ENCODE results near the gene UBE2K. TPM values are rescaled to one million over a fixed set of nuclear protein-coding genes. Genes with fewer than 3 reads are reported as not detected.

Gene UBE2K
- total RNA-seq, 2 donors from 2014 or later, result 99.0 to 99.6 TPM

DNA sequence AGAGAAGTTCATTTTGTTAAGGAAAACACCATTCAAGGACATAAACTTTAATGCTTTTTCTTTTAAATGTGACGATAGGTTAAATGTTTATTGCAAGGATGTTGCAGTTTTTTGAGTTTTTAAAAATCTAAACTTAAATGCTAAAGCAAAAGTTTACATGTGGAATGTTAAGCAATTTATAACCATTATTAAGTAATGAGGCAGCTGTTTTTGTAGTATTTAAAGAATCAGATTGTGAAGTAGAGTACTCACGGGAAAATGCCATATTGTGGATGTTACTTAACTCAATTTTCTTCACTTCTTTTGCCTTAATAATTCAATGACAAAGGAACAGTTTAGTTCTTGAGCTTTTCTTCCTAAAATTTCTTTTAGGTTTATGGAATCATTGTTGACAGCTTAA is 43.5 kb downstream of the UBE2K start:
- DNase-seq, result no peak
- Histone ChIP-seq H3K27ac (no peak overlapping the region), H3K4me3 (no peak overlapping the region), H3K9ac (ENCODE audit: low read depth in 2 of 2, low read length in 2 of 2) (no peak overlapping the region), H3K36me3 (no peaks in the 10 kb centered on the region), H3K27me3 (no peaks in the 10 kb centered on the region), H3K9me3 (no peaks in the 10 kb centered on the region), H3K4me1 (no peaks in the 10 kb centered on the region)
- TF ChIP-seq, protein P1, sequence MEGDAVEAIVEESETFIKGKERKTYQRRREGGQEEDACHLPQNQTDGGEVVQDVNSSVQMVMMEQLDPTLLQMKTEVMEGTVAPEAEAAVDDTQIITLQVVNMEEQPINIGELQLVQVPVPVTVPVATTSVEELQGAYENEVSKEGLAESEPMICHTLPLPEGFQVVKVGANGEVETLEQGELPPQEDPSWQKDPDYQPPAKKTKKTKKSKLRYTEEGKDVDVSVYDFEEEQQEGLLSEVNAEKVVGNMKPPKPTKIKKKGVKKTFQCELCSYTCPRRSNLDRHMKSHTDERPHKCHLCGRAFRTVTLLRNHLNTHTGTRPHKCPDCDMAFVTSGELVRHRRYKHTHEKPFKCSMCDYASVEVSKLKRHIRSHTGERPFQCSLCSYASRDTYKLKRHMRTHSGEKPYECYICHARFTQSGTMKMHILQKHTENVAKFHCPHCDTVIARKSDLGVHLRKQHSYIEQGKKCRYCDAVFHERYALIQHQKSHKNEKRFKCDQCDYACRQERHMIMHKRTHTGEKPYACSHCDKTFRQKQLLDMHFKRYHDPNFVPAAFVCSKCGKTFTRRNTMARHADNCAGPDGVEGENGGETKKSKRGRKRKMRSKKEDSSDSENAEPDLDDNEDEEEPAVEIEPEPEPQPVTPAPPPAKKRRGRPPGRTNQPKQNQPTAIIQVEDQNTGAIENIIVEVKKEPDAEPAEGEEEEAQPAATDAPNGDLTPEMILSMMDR (IDR thresholded peaks at IDR 0.05), result no peak
- intact Hi-C loops (cut with DNase I), result no loop called here

DNA sequence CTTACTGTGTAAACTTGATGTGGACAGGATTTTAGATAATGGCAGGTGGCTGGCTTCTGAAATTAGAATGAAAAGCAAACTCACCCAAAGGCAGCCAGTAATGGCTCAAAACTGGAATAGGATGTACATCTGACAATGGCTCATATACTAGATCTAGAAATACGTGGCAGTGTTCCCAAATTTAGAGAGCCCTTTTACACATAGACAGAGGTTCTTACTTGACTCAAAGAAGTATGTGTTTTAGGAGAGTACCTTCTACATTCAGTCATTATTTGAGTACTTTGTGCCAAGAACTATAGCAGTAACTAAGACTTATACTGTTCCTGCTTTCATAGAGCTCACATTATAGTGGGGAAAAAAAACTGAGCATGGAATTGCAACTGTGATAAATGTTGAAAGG is 48.0 kb downstream of the UBE2K start:
- Histone ChIP-seq H3K36me3 (no peaks in the 10 kb centered on the region), H3K4me3 (no peak overlapping the region), H3K9ac (ENCODE audit: low read depth in 2 of 2, low read length in 2 of 2) (no peak overlapping the region), H3K27me3 (no peaks in the 10 kb centered on the region), H3K9me3 (no peaks in the 10 kb centered on the region), H3K4me1 (no peaks in the 10 kb centered on the region), H3K27ac (no peak overlapping the region)
- intact Hi-C loops (cut with DNase I), result no loop called here
- TF ChIP-seq, protein P1 (IDR thresholded peaks at IDR 0.05), result no peak
- DNase-seq, result no peak

DNA sequence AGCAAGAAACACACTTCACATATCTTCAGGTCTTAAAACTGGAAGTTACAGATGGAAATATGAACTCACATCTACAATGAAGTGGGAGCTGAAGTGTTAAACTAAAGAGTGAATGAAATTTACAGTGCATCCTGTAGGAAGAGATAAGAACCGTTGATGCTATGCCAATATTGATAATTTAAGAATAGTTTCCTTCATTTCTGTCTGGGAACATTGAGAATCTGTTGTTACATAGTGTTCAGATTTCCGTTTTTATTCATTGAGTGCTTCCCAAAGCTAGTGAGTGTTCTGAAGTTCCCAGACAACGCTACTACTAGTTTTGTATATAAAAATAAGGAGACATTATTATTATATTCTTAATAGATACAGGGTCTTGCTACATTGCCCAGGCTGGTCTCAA is 52.3 kb downstream of the UBE2K start:
- H3K9ac ChIP-seq (ENCODE audit: low read depth in 2 of 2, low read length in 2 of 2), result no peak overlapping the region
- TF ChIP-seq, protein P1 (IDR thresholded peaks at IDR 0.05), result no peak
- H3K9me3 ChIP-seq, result no peaks in the 10 kb centered on the region
- DNase-seq, result no peak
- H3K27me3 ChIP-seq, result no peaks in the 10 kb centered on the region
- no peak overlapping the region for H3K4me3 ChIP-seq
- no peak overlapping the region for H3K27ac ChIP-seq
- no peaks in the 10 kb centered on the region for H3K4me1 ChIP-seq
- H3K36me3 ChIP-seq, result no peaks in the 10 kb centered on the region
- intact Hi-C loops (cut with DNase I), result no loop called here

DNA sequence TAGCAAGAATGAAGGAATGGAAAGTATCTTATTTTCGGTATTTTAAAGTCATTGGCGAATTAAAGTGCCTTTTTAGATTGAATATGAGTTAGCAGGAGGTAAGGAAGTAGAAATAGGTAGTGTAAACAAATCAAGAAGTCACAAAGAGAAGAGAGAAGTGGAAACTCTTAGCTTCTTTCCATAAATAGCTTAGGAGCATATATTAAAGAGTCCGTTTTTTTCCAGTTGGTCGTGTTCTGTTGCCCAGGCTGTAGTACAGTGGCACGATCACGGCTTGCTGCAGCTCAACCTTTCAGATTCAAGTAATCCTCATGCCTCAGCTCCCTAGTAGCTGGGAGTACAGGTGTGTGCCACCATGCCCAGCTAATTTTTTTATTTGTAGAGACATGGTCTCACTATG is 56.4 kb downstream of the UBE2K start:
- no peak for DNase-seq
- intact Hi-C loops (cut with DNase I), result no loop called here
- H3K27me3 ChIP-seq, result no peaks in the 10 kb centered on the region
- no peak overlapping the region for H3K4me3 ChIP-seq
- no peaks in the 10 kb centered on the region for H3K9me3 ChIP-seq
- no peaks in the 10 kb centered on the region for H3K36me3 ChIP-seq
- no peak overlapping the region for H3K9ac ChIP-seq (ENCODE audit: low read depth in 2 of 2, low read length in 2 of 2)
- TF ChIP-seq, protein P1 (IDR thresholded peaks at IDR 0.05), result no peak
- H3K27ac ChIP-seq, result no peak overlapping the region
- H3K4me1 ChIP-seq, result no peaks in the 10 kb centered on the region

DNA sequence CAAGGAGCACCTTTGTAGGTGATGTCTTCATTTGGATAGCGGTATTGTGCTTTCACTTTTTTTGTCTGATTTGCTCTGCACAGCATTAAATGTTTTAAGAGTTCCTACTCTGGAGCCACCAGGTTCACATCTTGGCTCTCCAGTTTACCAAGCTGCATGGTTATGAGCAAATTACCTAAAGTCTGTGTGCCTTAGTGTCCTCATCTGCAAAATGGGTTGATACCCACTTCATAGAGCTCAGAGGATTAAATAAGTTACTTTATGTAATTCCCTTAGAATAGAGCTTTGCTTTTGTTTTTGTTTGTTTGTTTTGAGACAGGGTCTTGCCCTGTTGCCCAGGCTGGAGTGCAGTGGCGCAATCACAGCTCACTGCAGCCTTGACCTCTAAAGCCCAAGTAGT is 58.2 kb downstream of the UBE2K start:
- Histone ChIP-seq H3K27ac (no peak overlapping the region), H3K27me3 (no peaks in the 10 kb centered on the region), H3K9ac (ENCODE audit: low read depth in 2 of 2, low read length in 2 of 2) (no peak overlapping the region), H3K9me3 (no peaks in the 10 kb centered on the region), H3K4me1 (no peaks in the 10 kb centered on the region), H3K36me3 (no peaks in the 10 kb centered on the region), H3K4me3 (no peak overlapping the region)
- intact Hi-C loops (cut with DNase I), result no loop called here
- TF ChIP-seq, protein P1 (IDR thresholded peaks at IDR 0.05), result no peak
- DNase-seq, result no peak

DNA sequence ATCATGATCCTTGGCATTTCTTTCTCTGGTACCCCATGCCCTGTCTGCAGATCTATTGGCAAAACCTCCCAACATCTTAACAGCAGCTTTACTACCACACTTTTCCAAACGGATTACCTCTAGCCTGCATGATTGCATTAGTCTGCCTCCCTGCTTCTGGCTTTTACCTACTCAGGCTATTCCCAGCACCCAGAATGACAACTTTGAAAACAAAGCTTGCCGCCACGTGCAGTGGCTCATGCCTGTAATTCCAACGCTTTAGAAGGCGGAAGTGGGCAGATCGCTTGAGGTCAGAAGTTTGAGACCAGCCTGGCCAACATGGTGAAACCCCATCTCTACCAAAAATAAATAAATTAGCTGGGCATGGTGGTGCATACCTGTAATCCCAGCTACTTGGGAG is 60.2 kb downstream of the UBE2K start:
- Histone ChIP-seq H3K27ac (no peak overlapping the region), H3K9ac (ENCODE audit: low read depth in 2 of 2, low read length in 2 of 2) (no peak overlapping the region), H3K27me3 (no peaks in the 10 kb centered on the region), H3K4me1 (no peaks in the 10 kb centered on the region), H3K36me3 (no peaks in the 10 kb centered on the region), H3K4me3 (no peak overlapping the region), H3K9me3 (no peaks in the 10 kb centered on the region)
- DNase-seq, result no peak
- intact Hi-C loops (cut with DNase I), result no loop called here
- TF ChIP-seq, protein P1 (IDR thresholded peaks at IDR 0.05), result no peak
